Adrenal gland (tissue), 12 donors: ENCODE results near the gene SRPK1. TPM values are rescaled to one million over a fixed set of nuclear protein-coding genes. Genes with fewer than 3 reads are reported as not detected.

ENCODE experiments used
- DNase-seq, 7 donors: peaks; one replicate each; pipeline ENCODE4 v3.0.0-alpha.2; 2019 to 2020
- H3K27ac ChIP-seq, 5 donors: fragments of 200-600 bp; sonication (generic) in 4 of 5; 1 replicate in 3 of 5; 2 replicates in 2 of 5; pipeline versions ENCODE4 v1.5.1 to v1.8.0; 2016 to 2020; ENCODE audit warnings: mild to moderate bottlenecking in 1 of 5
- H3K27me3 ChIP-seq: fragments of 200-600 bp; 2 replicates; pipeline ENCODE4 v1.8.0; 2021
- H3K36me3 ChIP-seq, 2 donors: fragments of 200-600 bp; replicated peaks in 1 of 2; 1 replicate in 1 of 2; 2 replicates in 1 of 2; pipeline versions ENCODE4 v1.5.1 to v1.8.0; 2018 to 2022
- H3K4me1 ChIP-seq, 2 donors: fragments of 200-600 bp; replicated peaks in 1 of 2; 1 replicate in 1 of 2; 2 replicates in 1 of 2; pipeline versions ENCODE4 v1.5.1 to v1.8.0; 2018 to 2021
- H3K4me3 ChIP-seq, 4 donors: fragments of 200-600 bp; sonication (generic) in 3 of 4; one replicate each; pipeline ENCODE4 v1.5.1; 2016 to 2018
- H3K9me3 ChIP-seq, 3 donors: fragments of 200-600 bp; sonication (generic) in 1 of 3; replicated peaks in 1 of 3; 1 replicate in 2 of 3; 2 replicates in 1 of 3; pipeline versions ENCODE4 v1.5.1 to v1.8.0; 2016 to 2021
- POLR2A ChIP-seq, 2 donors: fragments of 450-650 bp; IDR thresholded peaks; one replicate each; pipeline ENCODE4 v1.6.1; 2017; ENCODE audit warnings: antibody characterized with exemption in 2 of 2, mild to moderate bottlenecking in 2 of 2, moderate library complexity in 1 of 2
- WGBS, 4 donors: extraction: QIAGEN DNeasy Blood & Tissue Kit in 2 of 4; methylation state at CpG; one replicate each; pipeline versions ENCODE4 v1.1.5 to v1.1.7; 2013 to 2017; 5-methylcytosine and 5-hydroxymethylcytosine counted together
- intact Hi-C, 2 donors: fragments of 100-400 bp; cut with DNase I; formaldehyde crosslinking; loops; one replicate each; pipeline versions ENCODE4 v1.14.1 to v1.15.0; 2022 to 2023
- polyA plus RNA-seq, 3 donors: library from polyadenylated mRNA; stranded (reverse); fragments of 200-250 nt in 2 of 3; fragments of 350-450 nt in 1 of 3; fragmentation: Illumina TruSeq in 1 of 3; extraction: RNeasy Lipid Tissue Mini Kit (QIAGEN cat#74804) in 1 of 3; gene quantifications; one replicate each; pipeline ENCODE4 v1.2.3, GENCODE V29; 2013 to 2014
- total RNA-seq, 9 donors: library from RNA; depleted of rRNA in 4 of 9; stranded (reverse); fragments of >200 nt in 4 of 9; fragments of 120-200 nt in 1 of 9; fragmentation: NEBNext Ultra II Directional in 1 of 9; extraction: Animal tissue kit (Norgen Biotek cat#: 25700) in 1 of 9; gene quantifications; one replicate each; pipeline versions ENCODE4 v1.1.0 to v1.2.4, GENCODE V29; 2013 to 2023
- TF ChIP-seq, protein P1 (sequence below), 6 experiments: fragments of 450-650 bp in 4 of 6; fragments of 200-600 bp in 2 of 6; sonication (generic) in 1 of 6; IDR thresholded peaks; 1 replicate in 5 of 6; 2 replicates in 1 of 6; pipeline versions ENCODE4 v1.5.1 to v1.8.0; 2016 to 2021; ENCODE audit warnings: antibody characterized with exemption in 6 of 6, mild to moderate bottlenecking in 2 of 6, moderate library complexity in 1 of 6
- donor health status: healthy with polysubstance abuse.
- donor health status: Bipolar disorder and iron deficiency.
- donor health status: DM: yes; HTN: yes; CAD: no.
- donor health status: DM: no; HTN: no; CAD: no.
- donor health status: DM: no; HTN: no; CAD: no.
- donor health status: DM: yes; HTN: yes; CAD: no.

Gene SRPK1
- total and polyA plus RNA-seq, 12 donors, result 5.1 to 37.7 (median 15.8) TPM

DNA sequence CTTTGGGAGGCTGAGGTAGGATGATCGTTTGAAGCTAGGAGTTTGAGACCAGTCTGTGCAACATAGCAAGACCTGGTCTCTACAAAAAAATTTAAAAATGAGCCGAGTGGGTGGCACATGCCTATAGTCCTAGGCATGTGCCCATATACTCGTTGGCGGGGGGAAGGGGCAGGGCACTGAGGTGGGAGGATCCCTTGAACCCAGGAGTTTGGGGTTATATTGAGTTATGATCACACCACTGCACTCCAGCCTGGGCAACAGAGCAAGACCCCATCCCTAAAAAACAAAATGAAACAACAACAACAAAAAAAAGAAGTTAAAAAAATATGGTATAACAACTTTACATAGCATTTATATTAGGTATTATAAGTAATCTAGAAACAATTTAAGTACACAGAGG lies 67.9 kb downstream of the SRPK1 start:
- TF ChIP-seq POLR2A (IDR thresholded peaks at IDR 0.05), result no peak
- TF ChIP-seq, protein P1, sequence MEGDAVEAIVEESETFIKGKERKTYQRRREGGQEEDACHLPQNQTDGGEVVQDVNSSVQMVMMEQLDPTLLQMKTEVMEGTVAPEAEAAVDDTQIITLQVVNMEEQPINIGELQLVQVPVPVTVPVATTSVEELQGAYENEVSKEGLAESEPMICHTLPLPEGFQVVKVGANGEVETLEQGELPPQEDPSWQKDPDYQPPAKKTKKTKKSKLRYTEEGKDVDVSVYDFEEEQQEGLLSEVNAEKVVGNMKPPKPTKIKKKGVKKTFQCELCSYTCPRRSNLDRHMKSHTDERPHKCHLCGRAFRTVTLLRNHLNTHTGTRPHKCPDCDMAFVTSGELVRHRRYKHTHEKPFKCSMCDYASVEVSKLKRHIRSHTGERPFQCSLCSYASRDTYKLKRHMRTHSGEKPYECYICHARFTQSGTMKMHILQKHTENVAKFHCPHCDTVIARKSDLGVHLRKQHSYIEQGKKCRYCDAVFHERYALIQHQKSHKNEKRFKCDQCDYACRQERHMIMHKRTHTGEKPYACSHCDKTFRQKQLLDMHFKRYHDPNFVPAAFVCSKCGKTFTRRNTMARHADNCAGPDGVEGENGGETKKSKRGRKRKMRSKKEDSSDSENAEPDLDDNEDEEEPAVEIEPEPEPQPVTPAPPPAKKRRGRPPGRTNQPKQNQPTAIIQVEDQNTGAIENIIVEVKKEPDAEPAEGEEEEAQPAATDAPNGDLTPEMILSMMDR (IDR thresholded peaks at IDR 0.05), result no peak
- H3K4me3 ChIP-seq, result no peak overlapping the region

DNA sequence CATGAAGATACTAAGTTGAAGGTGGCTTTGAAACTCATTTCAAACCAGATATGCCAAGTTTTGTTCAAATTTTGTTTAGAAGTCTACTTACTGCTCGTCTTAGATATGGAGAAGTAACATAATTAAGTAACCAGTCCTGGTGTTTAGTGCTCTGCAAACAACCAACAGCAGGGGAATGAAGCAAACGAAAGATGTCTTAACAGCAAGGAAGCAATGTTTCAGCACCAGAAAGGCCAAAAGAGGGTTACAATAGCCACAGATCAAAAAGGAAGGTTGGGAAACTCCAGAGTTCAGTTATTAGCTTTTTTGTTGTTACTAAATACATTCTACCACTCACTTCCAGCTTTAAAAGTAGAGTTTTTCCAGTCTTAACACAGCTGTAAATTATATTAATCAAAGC lies 70.7 kb downstream of the SRPK1 start:
- H3K36me3 ChIP-seq, result no peaks in the 10 kb centered on the region

More for the DNA sequence above, 67.9 kb downstream of the SRPK1 start:
- no peaks in the 10 kb centered on the region for H3K4me1 ChIP-seq
- H3K9me3 ChIP-seq, result peaks cover 0 to 5% (median 0%) of the 10 kb centered on the region in 3 donors
- WGBS, 4 donors, result 90 to 96% (median 95%) methylated on average over 4 of the region's 4 CpGs
- DNase-seq, result no peak
- no peaks in the 10 kb centered on the region for H3K36me3 ChIP-seq
- intact Hi-C loops, result no loop called here
- no peak overlapping the region for H3K27ac ChIP-seq
- no peaks in the 10 kb centered on the region for H3K27me3 ChIP-seq

DNA sequence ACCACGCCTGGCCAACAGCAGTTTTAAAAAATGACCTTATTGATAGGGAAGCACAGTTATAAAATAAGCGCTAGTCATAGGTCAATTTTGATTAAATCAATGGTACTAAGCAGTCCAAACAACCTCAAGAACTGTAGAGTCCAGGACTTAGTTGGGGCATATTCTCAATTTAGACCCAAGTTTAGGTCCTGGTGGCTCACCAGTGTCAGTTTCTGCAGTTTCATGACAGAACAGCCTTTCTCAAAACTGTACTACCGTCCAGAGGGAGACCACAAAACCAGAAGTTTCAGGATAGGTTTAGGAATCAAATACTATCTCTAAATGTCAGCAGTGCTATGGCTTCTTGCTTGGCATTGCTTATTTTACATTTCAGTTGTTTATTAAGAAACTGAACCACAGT lies 76.6 kb downstream of the SRPK1 start:
- WGBS, 4 donors, result 79 to 95% (median 93%) methylated on average over 3 of the region's 3 CpGs
- no peak overlapping the region for H3K27ac ChIP-seq
- intact Hi-C loops, result no loop called here
- H3K36me3 ChIP-seq, result peaks cover 0 to 3% of the 10 kb centered on the region in 2 donors
- TF ChIP-seq POLR2A (IDR thresholded peaks at IDR 0.05), result no peak
- TF ChIP-seq, protein P1 (IDR thresholded peaks at IDR 0.05), result no peak
- H3K9me3 ChIP-seq, result peaks cover 0 to 5% (median 0%) of the 10 kb centered on the region in 3 donors
- DNase-seq, result no peak
- H3K27me3 ChIP-seq, result no peaks in the 10 kb centered on the region
- no peaks in the 10 kb centered on the region for H3K4me1 ChIP-seq
- H3K4me3 ChIP-seq, result no peak overlapping the region

More for the DNA sequence above, 70.7 kb downstream of the SRPK1 start:
- intact Hi-C loops, result no loop called here
- H3K4me3 ChIP-seq, result no peak overlapping the region
- H3K27me3 ChIP-seq, result no peaks in the 10 kb centered on the region
- TF ChIP-seq, protein P1 (IDR thresholded peaks at IDR 0.05), result no peak
- no peak for TF ChIP-seq POLR2A (IDR thresholded peaks at IDR 0.05)
- 80 to 86% (median 85%) methylated on average over 2 of the region's 2 CpGs for WGBS, 4 donors
- H3K9me3 ChIP-seq, result peaks cover 0 to 5% (median 0%) of the 10 kb centered on the region in 3 donors
- H3K27ac ChIP-seq, result no peak overlapping the region
- H3K4me1 ChIP-seq, result no peaks in the 10 kb centered on the region
- DNase-seq, result no peak

DNA sequence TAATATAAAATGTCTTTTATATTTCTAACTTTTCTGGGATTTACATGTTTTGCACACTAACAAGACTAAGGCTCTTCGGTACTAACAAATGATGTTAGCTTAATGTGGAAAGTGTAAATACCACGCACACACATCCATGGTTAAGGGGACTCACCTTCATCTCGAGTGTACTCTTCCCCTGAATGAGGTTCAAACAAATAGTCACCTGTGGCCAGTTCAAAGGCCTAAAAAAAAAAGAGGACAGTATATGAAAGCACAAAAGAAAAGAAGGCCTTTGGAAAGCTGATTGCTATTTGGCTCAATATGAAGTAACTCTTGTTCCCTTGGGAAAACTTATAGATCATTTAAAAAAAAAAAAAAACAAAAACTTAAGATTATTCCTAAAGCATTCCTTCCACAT lies 78.5 kb downstream of the SRPK1 start:
- Histone ChIP-seq H3K4me1 (no peaks in the 10 kb centered on the region), H3K27ac (no peak overlapping the region), H3K36me3 (peaks cover 0 to 7% of the 10 kb centered on the region in 2 donors), H3K4me3 (no peak overlapping the region), H3K27me3 (no peaks in the 10 kb centered on the region), H3K9me3 (no peaks in the 10 kb centered on the region)
- WGBS, 4 donors, result 95 to 96% (median 95%) methylated on average over 3 of the region's 3 CpGs
- intact Hi-C loops, result no loop called here
- no peak for DNase-seq
- no peak for TF ChIP-seq POLR2A (IDR thresholded peaks at IDR 0.05)
- TF ChIP-seq, protein P1 (IDR thresholded peaks at IDR 0.05), result no peak
